GM18498 (cell line): Measurements from ENCODE around the gene TIAM1.

ENCODE experiments used
- ATAC-seq: cut with Tn5 transposase; IDR thresholded peaks from one replicate; pipeline ENCODE4 v1.9.1; 2021; ENCODE audit warnings: mild to moderate bottlenecking, moderate library complexity; ENCODE audit not compliant: unreplicated experiment

Gene TIAM1

DNA sequence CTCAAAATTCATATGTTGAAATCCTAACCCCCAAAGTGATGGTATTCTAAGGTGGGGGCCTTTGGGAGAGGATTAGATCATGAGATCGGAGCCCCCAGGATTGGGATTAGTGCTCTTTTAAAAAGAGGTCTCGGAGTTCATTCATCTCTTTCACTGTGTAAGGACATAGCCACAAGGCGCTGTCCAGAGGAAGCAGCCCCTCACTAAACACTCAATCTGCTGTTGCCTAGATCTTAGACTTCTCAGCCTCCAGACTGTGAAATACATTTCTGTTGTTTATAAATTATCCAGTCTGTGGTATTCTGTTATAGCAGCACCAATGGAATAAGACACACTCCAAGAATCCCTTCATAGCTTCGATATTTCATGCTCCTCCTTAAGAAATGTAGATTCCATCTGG, 12.4 kb upstream of the TIAM1 start:
- no peak for ATAC-seq

DNA sequence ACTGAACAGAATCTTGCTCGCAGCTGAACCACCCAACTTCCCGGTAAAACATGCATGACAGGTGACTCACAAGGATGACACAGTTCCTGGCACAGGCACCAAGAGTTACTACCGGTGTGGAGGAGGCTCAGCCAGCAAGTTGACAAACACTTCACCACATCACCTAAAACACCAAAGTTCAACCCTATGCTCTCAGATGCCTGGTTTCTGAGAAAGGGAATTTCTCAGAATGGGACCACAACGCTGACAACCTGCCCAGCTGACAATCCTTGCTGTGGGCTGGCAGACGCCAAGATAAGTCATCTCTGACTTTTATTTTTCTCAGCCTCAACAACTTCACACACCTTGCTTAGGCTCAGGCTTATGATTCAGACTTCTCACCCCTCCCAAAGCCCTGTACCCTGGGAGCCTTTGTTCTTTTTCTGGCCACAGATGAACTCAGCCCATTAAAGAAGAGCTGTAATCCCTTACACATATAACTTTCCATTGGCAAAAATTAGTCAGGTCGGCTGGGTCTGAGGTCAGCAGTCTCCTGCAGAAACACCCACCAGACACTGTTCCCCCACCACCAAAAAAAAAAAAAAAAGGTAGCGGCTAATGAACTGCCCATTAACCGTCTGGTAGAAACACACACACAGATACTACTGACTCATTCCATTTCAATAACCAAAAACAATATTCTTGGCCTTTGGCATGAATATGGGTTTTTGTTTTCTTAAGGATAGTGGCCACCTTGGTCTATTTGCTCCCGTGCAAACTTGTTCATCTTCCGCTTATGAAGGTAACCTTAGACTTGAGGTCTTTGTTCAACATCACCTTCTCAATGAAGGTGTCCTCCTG, 10.8 kb upstream of the TIAM1 start:
- peak; percentile 40 for ATAC-seq

DNA sequence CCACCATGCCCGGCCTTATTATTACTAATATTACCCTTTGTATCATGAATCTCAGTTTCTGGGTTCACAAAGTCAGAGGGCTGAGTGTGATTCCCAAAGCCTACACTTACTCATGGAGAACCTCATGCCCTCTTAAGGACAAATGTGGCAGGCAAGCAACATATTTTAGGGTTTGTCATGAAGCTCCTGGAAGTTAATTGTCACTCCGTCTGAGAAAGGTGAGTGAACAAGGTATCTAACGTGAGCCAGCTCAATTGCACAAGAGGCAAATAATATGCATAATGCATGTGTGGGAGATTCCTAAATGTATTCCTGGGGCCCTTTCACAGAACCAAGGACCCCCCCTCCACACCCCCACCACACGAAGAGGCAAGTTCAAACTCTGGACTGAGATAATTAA, 10.1 kb upstream of the TIAM1 start:
- ATAC-seq = no peak

DNA sequence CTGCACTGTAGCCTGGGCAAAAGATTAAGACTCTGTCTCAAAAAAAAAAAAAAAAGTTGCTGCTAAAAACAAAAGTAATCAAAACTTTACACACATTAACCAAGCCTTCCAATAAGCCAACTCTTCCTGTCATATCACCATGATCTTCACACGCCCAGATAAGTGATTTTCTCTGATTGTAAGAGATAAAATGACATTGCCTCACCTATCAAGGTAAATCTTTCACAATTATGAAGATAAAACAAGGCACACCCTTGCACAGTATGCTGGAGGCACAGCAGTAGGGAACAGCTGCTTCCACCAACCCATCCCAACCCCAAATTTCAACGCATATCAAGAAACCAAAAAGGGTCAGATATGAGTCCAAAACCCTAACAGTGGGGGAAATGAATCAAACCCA, 8.8 kb upstream of the TIAM1 start:
- ATAC-seq = no peak

DNA sequence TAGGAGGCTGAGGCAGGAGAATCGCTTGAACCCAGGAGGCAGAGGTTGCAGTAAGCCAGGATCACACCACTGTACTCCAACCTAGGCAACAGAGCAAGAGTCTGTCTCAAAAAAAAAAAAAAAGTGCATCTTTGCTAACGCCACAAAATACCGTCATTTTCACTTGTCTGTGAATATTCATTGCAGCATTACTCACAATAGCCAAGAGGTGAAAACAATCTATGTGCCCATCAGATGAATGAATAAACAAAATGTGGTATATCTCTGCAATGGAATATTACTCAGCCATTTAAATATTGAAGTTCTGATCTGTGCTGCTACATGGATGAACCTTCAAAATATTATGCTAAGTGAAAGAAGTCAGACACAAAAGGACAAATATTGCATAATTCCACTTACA, 7.9 kb upstream of the TIAM1 start:
- no peak for ATAC-seq

GRCh38 chr21:31351438-31351837, 7.4 kb upstream of the TIAM1 start:
- no peak for ATAC-seq

- ATAC-seq = no peak
These were observed 5.1 kb upstream of the TIAM1 start for GRCh38 chr21:31349208-31349607.

- no peak for ATAC-seq
These were observed 4.1 kb upstream of the TIAM1 start for GRCh38 chr21:31348188-31348587.

DNA sequence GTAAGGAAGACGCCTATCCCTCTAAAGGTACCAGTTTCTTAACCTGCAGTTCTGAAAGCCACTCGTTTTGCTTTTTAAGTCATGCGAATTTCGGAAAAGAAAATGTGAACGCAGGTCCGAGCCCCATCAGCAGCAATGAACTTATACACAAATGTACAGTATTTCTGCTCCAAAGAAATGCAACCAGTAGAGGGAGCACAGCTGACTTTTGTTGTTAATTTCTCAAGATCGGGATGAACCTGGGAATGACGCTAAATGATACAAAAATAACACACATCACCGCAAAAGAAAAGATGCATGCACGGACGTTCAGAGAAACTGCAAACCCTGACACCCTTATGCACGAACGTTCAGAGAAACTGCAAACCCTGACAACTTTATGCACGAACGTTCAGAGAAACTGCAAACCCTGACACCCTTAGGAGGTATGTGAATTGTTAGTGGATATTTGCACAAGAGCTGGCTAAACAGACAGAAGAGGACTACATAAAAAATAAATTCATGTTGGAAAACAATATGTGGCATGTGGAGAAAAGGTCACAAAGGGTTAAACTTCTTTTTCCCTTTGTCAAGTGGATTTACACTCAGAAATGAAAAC, 3.5 kb upstream of the TIAM1 start:
- no peak for ATAC-seq

- no peak for ATAC-seq
These were observed 2.3 kb upstream of the TIAM1 start for GRCh38 chr21:31346256-31346821.

DNA sequence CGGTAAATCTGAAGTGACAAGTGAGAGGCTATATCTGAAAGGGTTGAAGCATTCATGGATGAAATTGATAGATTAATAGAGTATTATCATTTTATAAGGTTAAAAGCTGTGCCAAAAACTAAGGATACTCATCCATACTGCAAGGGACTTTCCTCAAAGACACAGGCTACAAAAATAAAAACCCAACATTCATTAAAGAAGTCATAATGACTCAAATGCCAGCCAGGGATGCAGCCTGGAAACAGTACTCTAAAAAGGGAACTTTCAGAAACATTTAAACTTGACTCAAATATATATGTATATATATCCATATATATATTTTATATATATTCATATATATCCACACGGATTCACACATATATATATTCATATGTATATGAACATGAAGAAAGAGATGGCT, 1.1 kb upstream of the TIAM1 start:
- no peak for ATAC-seq

- ATAC-seq = no peak
These were observed 991 bp downstream of the TIAM1 start for GRCh38 chr21:31343030-31343510.

- no peak for ATAC-seq
These were observed 1.7 kb downstream of the TIAM1 start for GRCh38 chr21:31342348-31342747.

- ATAC-seq = no peak
These were observed 3.0 kb downstream of the TIAM1 start for GRCh38 chr21:31340942-31341487.

- no peak for ATAC-seq
These were observed 3.5 kb downstream of the TIAM1 start for GRCh38 chr21:31340514-31340913.

- no peak for ATAC-seq
These were observed 4.3 kb downstream of the TIAM1 start for GRCh38 chr21:31339721-31340120.

DNA sequence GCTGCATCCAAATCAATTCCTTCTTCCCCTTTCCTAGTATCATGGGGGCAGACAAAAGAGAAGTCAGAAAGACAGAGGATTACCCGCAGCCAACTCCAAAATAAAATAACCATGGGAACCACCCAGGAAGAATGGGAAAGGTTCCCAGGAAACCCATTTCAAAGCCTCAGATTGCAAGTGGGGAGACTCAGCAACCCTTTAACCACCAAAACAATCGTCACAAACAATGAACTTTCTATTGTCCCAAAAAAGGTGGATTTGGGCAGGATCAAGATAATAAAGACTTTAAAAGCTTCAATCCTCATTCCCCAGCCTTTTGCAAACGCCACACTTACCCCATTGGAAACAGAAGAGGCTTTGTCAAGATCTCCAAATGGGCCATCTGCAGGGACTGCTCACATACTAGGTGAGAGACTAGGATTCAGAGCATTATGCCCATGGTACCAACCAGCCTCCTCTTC, 5.1 kb downstream of the TIAM1 start:
- no peak for ATAC-seq

- ATAC-seq = no peak
These were observed 5.8 kb downstream of the TIAM1 start for GRCh38 chr21:31337996-31338907.

DNA sequence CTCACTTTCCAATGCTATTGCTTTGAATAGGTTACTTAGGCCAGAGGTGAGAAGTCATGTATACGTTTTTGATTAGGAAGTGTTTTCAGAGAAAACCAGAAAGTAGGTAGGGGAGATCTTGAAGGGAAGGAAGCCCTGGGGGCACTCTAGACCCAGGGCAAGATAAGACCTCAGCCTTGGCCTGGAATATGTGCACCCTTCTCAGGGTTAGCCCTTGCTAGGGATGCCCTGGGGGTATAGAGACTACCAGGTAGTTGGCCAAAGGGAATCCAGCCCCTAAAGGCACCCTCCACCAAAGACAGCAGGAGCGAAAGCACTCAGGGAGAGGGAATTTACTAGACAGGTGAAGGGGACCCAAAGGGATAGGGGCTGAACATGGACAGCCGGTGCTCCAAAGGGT, 7.0 kb downstream of the TIAM1 start:
- no peak for ATAC-seq

DNA sequence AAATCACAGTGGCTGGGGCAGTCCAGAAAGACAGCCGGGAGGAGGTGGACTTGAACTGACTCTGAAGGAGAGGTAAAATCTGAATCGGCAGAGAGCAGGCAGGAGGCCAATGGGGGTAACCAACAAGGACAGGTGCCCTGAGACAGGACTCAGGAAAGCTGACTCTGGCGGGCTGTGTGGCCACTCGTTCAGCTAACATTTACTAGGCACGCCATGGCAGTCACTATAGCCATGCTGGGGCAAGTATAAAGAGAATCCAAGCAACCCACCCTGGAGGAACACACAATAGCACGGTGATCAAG, 7.4 kb downstream of the TIAM1 start:
- ATAC-seq = no peak
